C4-2B (cell line): ENCODE data around the gene TEX14.
"Not testable (repeated sequence)": the region's sequence is repeated elsewhere in the genome, so short reads cannot be mapped to it uniquely, and the experiment has no call there.

Experiments used
- H3K27ac ChIP-seq: fragments of 450-650 bp; 2 replicates; pipeline ENCODE4 v1.5.1; 2017
- ZFX ChIP-seq: fragments of 450-650 bp; IDR thresholded peaks from 2 replicates; pipeline ENCODE4 v1.6.1; 2017
- TF ChIP-seq, protein P1 (sequence below): fragments of 450-650 bp; conservative IDR thresholded peaks from 2 replicates; pipeline ENCODE4 v1.5.1; 2017; ENCODE audit warnings: mild to moderate bottlenecking

TEX14 gene

DNA sequence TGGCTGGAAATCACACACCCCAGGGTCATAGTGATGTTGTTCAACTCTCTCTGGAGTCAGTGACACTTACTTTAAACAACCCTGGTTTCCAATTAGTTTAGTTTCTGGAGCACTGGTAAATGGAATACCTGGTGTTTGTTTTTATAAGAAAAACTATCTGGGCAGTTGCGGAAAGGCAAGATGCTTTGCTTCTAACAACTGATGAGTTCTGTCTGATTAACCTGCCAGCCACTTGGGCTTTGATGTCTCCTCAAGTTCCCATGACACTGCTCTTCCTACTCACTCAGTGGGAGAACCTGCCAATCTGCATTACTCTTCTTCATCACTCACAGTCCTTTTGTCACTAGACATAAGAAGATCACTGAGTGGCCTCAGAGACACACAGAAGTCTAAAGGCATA is 98.7 kb downstream of the TEX14 start:
- TF ChIP-seq ZFX, result no peak
- H3K27ac ChIP-seq, result no peak overlapping the region

DNA sequence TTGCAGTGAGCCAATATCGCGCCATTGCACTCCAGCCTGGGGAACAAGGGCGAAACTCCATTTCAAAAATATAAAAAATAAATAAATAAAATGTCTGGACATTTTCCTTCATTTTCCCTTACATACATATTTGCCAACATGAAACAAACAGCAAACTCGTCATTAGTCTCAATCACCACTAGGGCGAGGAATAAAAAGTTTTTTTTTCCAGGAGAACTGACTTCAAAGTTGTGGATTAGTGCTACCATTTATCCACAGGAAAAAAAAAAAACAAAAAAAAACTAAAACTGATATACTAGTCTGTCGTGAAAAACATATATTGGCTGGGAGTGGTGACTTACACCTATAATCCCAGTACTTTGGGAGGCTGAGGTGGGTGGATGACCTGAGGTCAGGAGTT is 100.4 kb downstream of the TEX14 start:
- TF ChIP-seq, protein P1, sequence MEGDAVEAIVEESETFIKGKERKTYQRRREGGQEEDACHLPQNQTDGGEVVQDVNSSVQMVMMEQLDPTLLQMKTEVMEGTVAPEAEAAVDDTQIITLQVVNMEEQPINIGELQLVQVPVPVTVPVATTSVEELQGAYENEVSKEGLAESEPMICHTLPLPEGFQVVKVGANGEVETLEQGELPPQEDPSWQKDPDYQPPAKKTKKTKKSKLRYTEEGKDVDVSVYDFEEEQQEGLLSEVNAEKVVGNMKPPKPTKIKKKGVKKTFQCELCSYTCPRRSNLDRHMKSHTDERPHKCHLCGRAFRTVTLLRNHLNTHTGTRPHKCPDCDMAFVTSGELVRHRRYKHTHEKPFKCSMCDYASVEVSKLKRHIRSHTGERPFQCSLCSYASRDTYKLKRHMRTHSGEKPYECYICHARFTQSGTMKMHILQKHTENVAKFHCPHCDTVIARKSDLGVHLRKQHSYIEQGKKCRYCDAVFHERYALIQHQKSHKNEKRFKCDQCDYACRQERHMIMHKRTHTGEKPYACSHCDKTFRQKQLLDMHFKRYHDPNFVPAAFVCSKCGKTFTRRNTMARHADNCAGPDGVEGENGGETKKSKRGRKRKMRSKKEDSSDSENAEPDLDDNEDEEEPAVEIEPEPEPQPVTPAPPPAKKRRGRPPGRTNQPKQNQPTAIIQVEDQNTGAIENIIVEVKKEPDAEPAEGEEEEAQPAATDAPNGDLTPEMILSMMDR, result peak; percentile 19; the same call in 1 of the 2 replicates
- TF ChIP-seq ZFX, result no peak
- no peak overlapping the region for H3K27ac ChIP-seq

DNA sequence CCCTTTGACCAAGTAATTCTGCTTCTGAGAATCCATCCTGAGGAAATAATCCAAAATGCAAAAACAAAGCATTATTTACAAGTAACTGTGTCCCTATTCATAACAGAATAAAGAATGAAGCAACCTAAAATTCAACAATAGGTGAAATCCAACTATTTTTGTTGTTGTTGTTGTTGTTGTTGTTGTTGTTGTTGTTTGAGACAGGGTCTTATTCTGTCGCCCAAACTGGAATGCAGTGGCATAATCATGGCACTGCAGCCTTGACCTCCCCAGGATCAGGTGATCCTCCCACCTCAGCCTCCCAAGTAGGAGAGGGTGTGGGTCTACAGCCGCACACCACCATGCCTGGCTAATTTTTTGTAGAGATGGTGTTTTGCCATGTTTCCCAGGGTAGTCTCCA is 101.5 kb downstream of the TEX14 start:
- TF ChIP-seq, protein P1, result no peak
- TF ChIP-seq ZFX, result no peak
- no peak overlapping the region for H3K27ac ChIP-seq

DNA sequence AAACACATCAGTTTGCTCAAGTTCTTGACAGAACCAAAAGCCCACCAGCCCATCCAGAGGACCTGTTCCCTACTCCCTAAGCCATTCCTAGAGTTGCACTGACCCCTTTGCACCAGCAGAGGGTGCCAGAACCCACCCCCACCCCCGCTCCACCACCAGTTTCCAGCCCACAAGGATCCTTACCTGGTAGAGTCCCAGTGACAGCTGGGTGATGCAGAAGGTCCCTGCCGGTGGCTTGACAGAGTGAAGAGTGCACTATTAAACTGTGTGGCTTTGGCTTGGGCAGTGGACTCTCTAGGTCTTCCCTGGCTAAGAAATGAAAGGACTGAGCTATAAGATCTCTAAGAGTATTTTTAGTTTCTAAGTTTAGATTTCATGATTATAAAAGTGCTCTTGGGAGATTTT is 104.1 kb downstream of the TEX14 start:
- H3K27ac ChIP-seq, result no peak overlapping the region
- TF ChIP-seq, protein P1, result peak; percentile 98
- TF ChIP-seq ZFX, result no peak

DNA sequence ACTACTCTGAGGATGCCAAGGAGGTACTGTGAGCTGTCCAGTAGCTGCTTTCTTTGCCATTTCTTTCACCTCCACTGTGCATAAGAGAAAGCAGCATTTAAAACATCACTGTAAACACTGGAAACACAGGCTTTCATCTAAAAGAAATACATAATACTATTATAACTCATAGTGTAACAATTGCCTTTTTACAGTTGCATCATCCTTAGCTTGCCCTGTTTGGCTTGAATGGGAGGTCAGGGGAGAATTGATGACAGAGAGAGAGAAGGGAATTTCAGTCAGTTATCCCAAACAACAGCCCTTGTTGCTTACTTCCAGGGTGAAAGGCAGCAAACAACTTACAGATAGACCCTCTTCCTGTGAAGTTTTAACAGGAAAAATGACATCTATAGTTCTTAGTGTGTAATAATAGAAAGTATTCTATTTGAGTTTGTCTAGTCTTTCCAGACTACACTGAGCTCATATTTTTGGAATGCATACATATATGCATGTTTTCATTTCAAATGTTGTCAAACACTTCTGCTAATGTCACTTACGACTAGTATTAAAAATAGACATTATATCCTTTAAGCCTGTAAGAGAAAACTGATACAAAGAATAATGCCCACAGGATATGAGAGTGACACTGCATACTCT is 105.7 kb downstream of the TEX14 start:
- no peak for TF ChIP-seq ZFX
- TF ChIP-seq, protein P1, result no peak
- H3K27ac ChIP-seq, result no peak overlapping the region

DNA sequence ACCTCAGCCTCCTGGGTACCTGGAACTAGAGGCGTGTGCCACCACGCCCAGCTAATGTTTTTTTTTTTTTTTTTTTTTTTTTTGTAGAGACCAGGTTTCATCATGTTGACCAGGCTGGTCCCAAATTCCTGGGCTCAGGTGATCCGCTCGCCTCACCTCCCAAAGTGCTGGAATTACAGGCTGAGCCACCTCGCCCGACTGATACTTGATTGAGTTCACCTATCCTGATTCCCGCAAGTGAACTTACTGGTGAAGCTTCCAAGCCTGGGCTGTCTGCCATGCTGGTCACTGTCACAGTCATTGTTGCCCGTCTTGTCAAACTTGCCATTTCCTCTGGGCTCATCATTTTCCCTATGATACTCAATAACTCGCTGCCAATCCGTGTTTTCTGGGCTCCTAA is 106.3 kb downstream of the TEX14 start:
- TF ChIP-seq ZFX, result no peak
- TF ChIP-seq, protein P1, result no peak
- H3K27ac ChIP-seq, result no peak overlapping the region

DNA sequence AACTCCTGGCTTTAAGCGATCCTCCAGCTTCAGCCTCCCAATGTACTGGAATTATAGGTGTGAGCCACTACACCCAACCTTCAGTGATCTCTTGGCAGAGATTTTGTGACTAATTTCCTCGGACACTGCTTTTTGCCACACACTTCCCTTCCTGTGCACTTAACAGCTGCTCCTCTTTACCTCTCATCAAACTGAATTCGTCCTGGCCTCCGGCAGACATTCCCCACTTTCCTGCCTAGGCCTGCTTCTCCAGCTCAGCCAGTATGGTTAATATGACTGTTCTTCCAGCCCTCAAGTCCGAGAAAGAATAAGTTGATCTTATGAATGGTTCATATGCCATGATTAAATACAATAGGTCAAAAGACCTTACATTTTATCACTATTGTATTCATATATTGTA is 108.4 kb downstream of the TEX14 start:
- no peak overlapping the region for H3K27ac ChIP-seq
- TF ChIP-seq, protein P1, result no peak
- TF ChIP-seq ZFX, result no peak

DNA sequence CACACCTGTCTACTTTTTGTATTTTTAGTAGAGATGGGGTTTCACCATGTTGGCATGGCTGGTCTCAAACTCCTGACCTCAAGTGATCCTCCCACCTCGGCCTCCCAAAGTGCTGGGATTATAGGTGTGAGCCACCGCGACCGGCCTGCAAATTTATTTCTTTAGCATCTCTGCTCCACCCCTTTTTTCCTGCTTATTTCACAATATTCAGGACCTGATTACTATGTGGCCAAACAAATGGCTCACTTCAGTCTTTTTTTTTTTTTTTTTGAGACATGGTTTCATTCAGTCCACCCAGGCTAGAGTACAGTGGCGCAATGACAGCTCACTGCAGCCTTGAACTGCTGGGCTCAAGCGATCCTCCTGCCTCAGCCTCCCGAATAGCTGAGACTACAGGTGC is 109.1 kb downstream of the TEX14 start:
- H3K27ac ChIP-seq, result not testable (repeated sequence)
